ENCODE data around the gene EDN2.

The EDN2 gene

GRCh38 chr1:41440321-41441085 lies 44.0 kb downstream of the EDN2 start:
- no peak for DNase-seq (ENCODE audit: low read depth)
- H3K4me3 ChIP-seq (replicated peaks; ENCODE audit: low read depth, low read length) = no peak overlapping the region
- TF ChIP-seq, protein P1, sequence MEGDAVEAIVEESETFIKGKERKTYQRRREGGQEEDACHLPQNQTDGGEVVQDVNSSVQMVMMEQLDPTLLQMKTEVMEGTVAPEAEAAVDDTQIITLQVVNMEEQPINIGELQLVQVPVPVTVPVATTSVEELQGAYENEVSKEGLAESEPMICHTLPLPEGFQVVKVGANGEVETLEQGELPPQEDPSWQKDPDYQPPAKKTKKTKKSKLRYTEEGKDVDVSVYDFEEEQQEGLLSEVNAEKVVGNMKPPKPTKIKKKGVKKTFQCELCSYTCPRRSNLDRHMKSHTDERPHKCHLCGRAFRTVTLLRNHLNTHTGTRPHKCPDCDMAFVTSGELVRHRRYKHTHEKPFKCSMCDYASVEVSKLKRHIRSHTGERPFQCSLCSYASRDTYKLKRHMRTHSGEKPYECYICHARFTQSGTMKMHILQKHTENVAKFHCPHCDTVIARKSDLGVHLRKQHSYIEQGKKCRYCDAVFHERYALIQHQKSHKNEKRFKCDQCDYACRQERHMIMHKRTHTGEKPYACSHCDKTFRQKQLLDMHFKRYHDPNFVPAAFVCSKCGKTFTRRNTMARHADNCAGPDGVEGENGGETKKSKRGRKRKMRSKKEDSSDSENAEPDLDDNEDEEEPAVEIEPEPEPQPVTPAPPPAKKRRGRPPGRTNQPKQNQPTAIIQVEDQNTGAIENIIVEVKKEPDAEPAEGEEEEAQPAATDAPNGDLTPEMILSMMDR (IDR thresholded peaks at IDR 0.05; ENCODE audit: low read length, missing control alignments) = no peak

- no peak overlapping the region for H3K4me3 ChIP-seq (replicated peaks; ENCODE audit: low read depth, low read length)
- DNase-seq (ENCODE audit: low read depth) = no peak
- TF ChIP-seq, protein P1 (IDR thresholded peaks at IDR 0.05; ENCODE audit: low read length, missing control alignments) = no peak
These were observed 45.2 kb downstream of the EDN2 start for GRCh38 chr1:41439234-41439633.

DNA sequence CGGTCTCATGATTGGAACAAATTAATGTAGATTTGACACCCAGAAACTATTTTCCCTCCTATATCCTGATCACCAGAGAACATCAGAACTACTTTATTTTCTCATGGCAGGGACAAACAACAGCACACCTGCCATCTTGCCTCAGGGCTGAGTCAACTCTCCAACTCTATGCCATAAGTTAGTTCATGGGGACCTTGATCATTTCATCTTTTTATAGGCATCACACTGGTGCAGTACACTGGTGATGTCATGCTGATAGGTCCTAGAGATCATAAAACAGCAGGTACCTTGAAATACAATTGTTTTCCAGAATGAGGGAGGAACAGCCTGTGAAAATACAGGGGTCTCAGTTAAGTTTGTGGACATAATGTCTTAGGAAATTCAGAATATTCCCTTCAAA lies 45.8 kb downstream of the EDN2 start:
- no peak overlapping the region for H3K4me3 ChIP-seq (replicated peaks; ENCODE audit: low read depth, low read length)
- DNase-seq (ENCODE audit: low read depth) = no peak
- TF ChIP-seq, protein P1 (IDR thresholded peaks at IDR 0.05; ENCODE audit: low read length, missing control alignments) = no peak

GRCh38 chr1:41437011-41437355 lies 47.5 kb downstream of the EDN2 start:
- no peak overlapping the region for H3K4me3 ChIP-seq (replicated peaks; ENCODE audit: low read depth, low read length)
- TF ChIP-seq, protein P1 (IDR thresholded peaks at IDR 0.05; ENCODE audit: low read length, missing control alignments) = no peak
- no peak for DNase-seq (ENCODE audit: low read depth)

DNA sequence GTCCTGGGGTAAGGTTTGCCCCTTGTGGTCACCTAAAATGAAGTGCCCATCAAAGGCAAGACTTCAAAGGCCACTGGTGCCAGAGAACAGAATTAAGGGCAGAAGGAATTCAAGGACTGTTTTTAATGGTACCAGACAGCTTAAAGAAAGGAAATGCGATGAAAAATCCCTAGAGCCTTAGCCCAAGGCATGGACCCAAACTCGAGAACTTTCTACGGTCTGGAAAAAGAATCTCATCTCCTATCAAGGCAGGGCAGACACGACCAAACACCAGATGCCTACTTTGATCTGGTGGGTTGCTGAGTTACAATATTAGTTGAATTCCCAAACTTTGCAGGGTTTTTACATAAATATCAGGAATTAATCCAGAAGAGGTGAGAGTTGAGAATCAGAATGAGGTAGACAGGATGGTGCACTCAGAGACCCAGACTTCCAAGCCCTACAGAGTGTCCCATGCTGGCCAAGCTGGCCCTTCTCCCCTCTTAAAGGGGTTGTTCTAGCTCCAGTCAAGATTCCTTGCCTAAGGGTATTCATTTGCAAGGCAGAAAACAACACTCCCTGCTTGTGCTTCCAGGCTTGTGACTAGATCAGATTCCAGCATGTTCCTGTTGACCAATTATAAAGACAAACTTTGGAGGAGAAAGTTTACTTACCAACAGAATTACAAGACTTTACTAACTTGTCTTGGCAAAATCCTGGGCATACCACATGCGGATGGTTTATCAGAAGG lies 48.0 kb downstream of the EDN2 start:
- DNase-seq (ENCODE audit: low read depth) = no peak
- no peak overlapping the region for H3K4me3 ChIP-seq (replicated peaks; ENCODE audit: low read depth, low read length)
- TF ChIP-seq, protein P1 (IDR thresholded peaks at IDR 0.05; ENCODE audit: low read length, missing control alignments) = no peak

DNA sequence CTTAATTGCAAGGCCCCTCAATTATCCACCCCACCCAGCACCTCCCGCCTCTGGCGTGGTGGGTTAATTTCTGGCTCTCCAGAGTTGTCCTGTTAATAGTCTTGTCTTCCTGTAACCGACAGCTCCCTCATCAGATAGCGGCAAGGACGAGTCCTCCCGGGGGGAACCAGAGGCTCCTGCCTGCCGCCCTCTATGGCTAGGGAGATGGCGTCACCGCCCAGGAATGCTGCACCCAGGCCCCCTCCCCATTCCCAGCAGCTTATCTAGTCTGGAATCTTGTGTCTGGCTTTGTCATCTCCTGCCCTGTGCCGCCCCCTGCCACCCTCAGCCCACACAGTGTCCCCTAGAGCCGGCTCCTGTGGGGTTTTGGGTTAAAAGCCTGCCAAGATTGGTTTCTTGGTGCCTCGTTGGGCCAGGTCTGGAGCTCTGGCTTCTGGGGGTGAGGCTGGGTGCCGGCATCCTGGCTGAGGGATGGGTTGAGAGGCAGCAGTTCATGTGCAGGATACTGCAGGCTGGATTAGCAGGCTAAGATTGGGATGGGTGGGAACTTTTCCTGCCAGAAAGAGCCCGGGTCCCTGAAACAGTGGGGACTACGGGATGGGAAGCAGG lies 48.8 kb downstream of the EDN2 start:
- TF ChIP-seq, protein P1 (IDR thresholded peaks at IDR 0.05; ENCODE audit: low read length, missing control alignments) = no peak
- H3K4me3 ChIP-seq (replicated peaks; ENCODE audit: low read depth, low read length) = no peak overlapping the region

More for the DNA sequence above, 48.8 kb downstream of the EDN2 start:
- no peak for DNase-seq (ENCODE audit: low read depth)
